Esophagus mucosa (tissue), 1 donor: Measurements from ENCODE around the gene IGFL2. TPM values are rescaled to one million over a fixed set of nuclear protein-coding genes. Genes with fewer than 3 reads are reported as not detected.
"Not testable (repeated sequence)": the region's sequence is repeated elsewhere in the genome, so short reads cannot be mapped to it uniquely, and the experiment has no call there.

Source experiments
- ATAC-seq: fragments of 200-7000 bp; cut with Tn5 transposase; one replicate; pipeline ENCODE4 v1.9.1; 2020
- total RNA-seq: library from RNA; stranded (reverse); gene quantifications from one replicate; pipeline ENCODE4 v1.2.4, GENCODE V29; 2023
- donor health status: DM: yes; HTN: yes; CAD: no.

The IGFL2 gene
- total RNA-seq, 1 donor from 2014 or later = 2.3 TPM

GRCh38 chr19:46191356-46191755 lies 43.3 kb downstream of the IGFL2 start:
- ATAC-seq = no peak

- no peak for ATAC-seq
These were observed 43.9 kb downstream of the IGFL2 start for GRCh38 chr19:46191972-46192371.

DNA sequence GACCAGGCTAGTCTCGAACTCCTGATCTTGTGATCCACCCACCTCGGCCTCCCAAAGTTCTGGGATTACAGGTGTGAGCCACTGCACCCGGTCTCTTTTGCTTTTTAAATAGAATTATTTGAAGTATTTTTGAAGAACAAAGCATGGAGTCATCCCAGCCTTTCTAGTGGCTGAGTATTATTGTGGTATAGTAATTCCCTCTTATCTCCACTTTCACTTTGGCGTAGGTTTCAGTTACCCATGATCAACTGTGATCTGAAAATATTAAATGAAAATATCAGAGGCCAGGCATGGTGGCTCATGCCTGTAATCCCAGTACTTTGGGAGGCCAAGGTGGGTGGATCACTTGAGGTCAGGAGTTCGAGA lies 44.6 kb downstream of the IGFL2 start:
- not testable (repeated sequence) for ATAC-seq

GRCh38 chr19:46192992-46193650 lies 45.1 kb downstream of the IGFL2 start:
- peak; percentile 73 for ATAC-seq

DNA sequence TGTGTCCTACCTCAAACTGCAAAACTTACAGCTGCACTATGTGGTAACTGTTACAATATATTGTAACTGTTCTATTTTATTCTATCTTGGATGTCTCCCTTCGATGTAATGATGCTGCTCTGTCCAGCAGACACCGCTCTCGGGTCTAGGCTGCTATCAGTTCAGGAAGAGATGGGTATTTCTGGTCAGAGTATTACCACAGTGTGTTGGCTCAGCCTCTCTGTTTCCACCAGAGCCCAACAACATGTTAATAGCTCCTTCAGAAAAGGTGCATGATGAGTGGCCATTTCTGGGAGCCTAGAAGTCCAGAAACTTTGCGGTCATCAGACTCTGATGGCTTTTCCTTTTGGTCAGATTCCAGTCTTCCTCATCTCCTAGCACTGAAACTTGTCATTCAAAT lies 45.6 kb downstream of the IGFL2 start:
- no peak for ATAC-seq

DNA sequence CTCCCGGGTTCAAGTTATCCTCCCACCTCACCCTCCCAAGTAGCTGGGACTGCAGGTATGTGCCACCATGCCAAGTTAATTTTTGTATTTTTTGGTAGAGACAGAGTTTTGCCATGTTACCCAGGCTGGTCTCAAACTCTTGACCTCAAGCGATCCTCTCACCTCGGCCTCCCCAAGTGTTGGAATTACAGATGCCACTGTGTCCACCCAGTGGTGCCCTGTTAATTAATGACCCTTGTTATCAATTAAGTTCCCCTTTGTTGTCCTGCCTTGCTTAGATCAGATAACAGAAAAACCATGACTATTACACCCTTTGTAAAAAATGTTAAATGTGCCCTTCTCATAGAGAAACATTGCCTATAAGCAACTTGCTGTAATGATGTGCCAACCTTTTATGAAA lies 47.1 kb downstream of the IGFL2 start:
- no peak for ATAC-seq

DNA sequence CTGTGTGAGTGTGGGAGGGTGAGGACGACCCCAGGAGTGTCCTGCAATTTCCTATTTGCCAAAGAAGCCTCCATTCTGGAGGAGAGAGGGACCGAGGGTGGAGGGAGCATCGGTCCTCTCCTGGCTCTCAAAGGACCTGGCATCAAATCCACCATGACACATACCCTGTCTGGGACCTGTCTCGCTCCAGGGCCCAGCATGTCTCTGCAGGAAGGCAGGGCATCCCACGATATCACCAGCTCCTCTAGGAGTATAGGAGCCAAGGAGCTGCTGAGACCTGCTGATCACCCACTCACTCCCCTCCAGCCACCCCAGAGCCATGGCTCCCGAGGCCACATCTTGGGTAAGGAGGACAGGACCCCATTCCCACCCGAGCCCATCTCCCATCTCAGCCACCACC lies 47.9 kb downstream of the IGFL2 start:
- peak; percentile 59 for ATAC-seq

- no peak for ATAC-seq
These were observed 48.5 kb downstream of the IGFL2 start for GRCh38 chr19:46196410-46197124.

- peak; percentile 8 for ATAC-seq
These were observed 49.5 kb downstream of the IGFL2 start for GRCh38 chr19:46197314-46198070.

DNA sequence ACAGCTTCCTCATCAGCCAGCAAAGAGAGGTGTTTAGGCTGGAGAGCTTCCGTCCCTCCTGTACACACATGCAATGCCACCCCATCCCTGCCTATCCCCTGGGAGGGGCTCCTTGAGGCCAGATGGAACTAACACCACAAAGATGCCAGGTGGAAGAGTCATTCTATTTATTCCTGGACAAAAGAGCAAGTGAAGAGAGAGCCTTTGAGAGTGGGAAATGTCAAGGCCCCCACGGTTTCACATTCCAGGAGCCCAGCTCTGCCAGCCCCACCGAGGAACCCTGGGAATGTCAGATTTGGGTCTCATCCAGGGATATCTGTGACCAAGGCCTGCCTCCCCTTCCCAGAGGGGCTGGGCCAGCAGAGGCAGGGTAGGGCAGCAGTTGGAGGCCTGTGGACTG lies 50.7 kb downstream of the IGFL2 start:
- ATAC-seq = peak; percentile 64

DNA sequence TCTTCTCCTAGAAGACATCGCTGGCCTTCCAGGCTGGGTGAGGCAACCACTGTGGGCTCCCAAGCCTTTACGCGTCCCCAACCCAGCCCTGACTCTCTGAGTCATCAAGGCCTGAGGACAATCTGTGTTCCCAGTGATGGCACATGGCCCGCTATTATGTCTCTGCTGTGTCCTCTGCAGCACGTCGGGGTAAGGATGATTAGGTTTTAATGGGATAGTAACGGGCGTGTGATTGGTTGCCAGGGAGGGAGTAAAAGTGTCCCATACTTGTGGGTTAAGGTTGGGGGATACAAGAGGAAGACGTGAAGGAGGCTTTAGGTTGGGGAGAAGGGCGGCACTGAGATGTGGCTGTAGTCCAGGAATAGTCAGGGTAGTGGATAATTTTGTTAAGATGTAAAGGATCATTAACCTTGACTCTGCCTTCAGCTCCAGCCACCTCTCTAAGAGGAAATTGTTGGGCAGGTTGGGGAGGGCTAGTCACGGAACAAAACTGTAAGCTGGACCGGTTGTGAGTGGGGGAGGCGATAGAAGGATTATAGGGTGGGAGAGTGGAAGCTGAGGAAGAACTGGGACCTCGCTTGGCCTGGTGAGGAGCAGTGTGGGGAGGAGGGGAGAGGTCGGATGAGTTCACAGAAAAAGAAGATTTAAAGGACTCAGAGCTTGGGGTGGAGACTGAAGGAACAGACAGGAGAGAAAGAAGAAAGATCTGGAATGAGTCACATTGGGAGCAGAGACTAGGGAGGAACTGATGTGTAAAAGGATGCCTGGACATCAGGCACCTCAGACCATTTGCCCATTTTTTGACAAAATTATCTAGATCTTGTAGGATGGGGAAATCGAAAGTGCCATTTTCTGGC lies 53.6 kb downstream of the IGFL2 start:
- ATAC-seq = peak; percentile 70

GRCh38 chr19:46202426-46202825 lies 54.4 kb downstream of the IGFL2 start:
- ATAC-seq = no peak

GRCh38 chr19:46202872-46203860 lies 55.1 kb downstream of the IGFL2 start:
- peak; percentile 9 for ATAC-seq

DNA sequence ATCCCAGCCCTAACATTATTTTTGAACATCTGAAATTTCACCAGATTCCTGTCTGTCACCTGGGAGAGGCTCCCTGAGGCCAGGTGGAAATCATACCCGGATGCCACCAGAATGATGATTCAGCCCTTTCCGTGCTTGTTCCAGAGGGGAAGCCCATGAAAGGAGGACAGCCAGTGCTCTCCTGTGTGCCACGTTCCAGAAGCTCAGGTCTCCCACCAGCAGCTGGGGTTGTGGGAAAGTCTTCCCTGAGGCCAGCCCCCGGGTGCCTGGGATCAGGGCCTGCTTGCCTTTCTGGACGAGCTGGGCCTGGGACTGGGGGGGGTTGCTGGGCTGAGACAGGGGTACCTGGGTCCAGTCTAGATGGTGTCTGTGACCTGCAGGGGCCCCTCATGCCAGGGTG lies 56.0 kb downstream of the IGFL2 start:
- no peak for ATAC-seq

GRCh38 chr19:46205183-46205984 lies 57.3 kb downstream of the IGFL2 start:
- ATAC-seq = no peak

DNA sequence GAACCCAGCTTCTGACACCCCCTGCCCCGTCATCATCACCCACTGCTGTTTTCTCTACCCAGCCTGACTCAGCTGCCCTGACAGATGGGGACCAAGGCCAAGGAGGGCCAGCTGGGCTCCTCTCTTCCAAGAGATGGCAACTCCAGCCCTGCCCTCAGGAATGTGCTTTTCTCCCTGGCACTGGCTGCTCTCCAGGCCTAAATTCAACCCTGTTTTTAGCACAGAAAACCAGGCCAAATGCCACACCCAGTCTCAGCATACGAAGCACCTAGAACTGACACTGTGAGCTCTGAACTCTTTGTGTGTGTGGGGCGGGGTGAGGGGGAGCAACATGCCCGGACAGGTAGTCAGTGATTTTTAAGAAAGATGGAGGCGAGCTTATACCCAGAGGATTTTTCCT lies 58.1 kb downstream of the IGFL2 start:
- ATAC-seq = peak; percentile 74

- ATAC-seq = no peak
These were observed 58.6 kb downstream of the IGFL2 start for GRCh38 chr19:46206682-46207081.

DNA sequence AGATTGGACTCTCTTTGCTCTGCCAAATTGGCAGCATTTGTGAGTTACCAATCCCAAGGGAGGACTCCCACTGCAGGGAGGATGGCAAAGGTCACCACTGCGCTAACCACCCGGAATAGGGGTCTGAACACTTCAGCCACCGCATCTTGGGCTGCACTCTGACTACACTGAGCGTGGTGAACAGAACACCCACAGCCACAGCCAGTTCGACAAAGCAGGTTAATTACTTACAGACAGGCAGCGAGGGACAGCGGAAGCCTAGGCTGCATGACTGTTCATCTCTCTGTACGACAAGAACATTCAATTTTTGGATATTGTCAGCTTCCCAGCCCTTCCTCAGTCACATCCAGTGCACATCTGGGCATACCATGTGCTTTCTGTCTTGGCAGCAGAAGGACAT lies 59.8 kb downstream of the IGFL2 start:
- ATAC-seq = not testable (repeated sequence)

- ATAC-seq = peak; percentile 77
These were observed 61.0 kb downstream of the IGFL2 start for GRCh38 chr19:46209051-46209450.

DNA sequence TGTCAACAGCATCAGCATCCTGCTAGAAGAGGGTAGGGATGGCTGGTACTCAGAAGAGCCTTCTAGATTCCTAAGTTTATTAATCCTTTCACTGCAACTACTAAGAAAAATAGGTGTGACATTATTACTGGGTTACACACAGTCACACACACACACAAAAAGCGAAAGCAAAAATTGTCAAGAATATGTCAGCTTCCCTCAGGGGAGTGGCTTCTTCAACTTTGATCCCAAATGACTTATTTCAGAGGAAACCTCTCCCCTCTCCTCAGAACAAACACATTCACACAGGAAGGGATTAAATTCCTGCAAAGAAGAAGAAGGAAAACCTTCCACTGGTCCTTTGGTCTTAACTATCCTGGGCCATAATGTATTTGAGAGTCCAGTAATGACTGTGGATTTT lies 61.4 kb downstream of the IGFL2 start:
- ATAC-seq = no peak

DNA sequence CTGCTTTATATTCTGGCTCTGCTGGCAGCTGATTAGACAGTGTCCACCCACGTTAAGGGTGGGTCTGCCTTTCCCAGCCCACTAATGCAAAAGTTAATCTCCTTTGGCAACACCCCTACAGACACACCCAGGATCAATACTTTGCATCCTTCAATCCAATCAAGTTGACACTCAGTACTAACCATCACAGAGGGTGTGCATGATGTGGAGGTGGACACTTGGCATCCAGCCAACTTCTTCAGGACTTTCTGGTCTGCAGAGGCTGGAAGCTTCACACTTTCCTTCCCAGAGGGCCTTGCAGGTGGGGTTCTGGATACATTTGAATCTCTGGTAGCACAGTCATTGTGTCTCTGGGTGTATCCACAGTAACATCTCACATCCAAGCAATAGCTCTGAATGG lies 62.6 kb downstream of the IGFL2 start:
- ATAC-seq = no peak
